Measurements from ENCODE around the gene TMEM181. TPM values are rescaled to one million over a fixed set of nuclear protein-coding genes. Genes with fewer than 3 reads are reported as not detected.
"Not testable (repeated sequence)": the region's sequence is repeated elsewhere in the genome, so short reads cannot be mapped to it uniquely, and the experiment has no call there.

TMEM181 gene
- total RNA-seq, 3 donors from 2014 or later = 17.0 to 29.3 (median 28.5) TPM

- H3K27ac ChIP-seq = peak overlapping the region; percentile 9 to 99
- TF ChIP-seq POLR2A (IDR thresholded peaks at IDR 0.05) = no peak
- TF ChIP-seq CTCF (IDR thresholded peaks at IDR 0.05) = no peak
- TF ChIP-seq POLR2AphosphoS5 (IDR thresholded peaks at IDR 0.05) = no peak
These were observed 86.4 kb downstream of the TMEM181 start for GRCh38 chr6:158646023-158646910.

GRCh38 chr6:158647501-158647900 lies 87.6 kb downstream of the TMEM181 start:
- Histone ChIP-seq H3K4me3 (no peak overlapping the region), H3K36me3 (no peaks in the 10 kb centered on the region), H3K27me3 (no peaks in the 10 kb centered on the region), H3K4me1 (peaks cover 4 to 5% of the 10 kb centered on the region in 2 donors), H3K9me3 (no peaks in the 10 kb centered on the region), H3K27ac (no peak overlapping the region)
- intact Hi-C loops (cut with DNase I; ENCODE audit: low total_unique reads) = no loop called here
- TF ChIP-seq POLR2AphosphoS5 (IDR thresholded peaks at IDR 0.05) = no peak
- TF ChIP-seq POLR2A (IDR thresholded peaks at IDR 0.05) = no peak
- TF ChIP-seq CTCF (IDR thresholded peaks at IDR 0.05) = no peak
- no peak for DNase-seq (ENCODE audit: low spot score in 2 of 2)

More at GRCh38 chr6:158646023-158646910, 86.4 kb downstream of the TMEM181 start:
- no peaks in the 10 kb centered on the region for H3K27me3 ChIP-seq
- H3K4me3 ChIP-seq = no peak overlapping the region
- intact Hi-C loops (cut with DNase I; ENCODE audit: low total_unique reads) = no loop called here
- H3K9me3 ChIP-seq = no peaks in the 10 kb centered on the region
- H3K4me1 ChIP-seq = peaks cover 4 to 11% of the 10 kb centered on the region in 2 donors
- no peaks in the 10 kb centered on the region for H3K36me3 ChIP-seq
- no peak for DNase-seq (ENCODE audit: low spot score in 2 of 2)

- Histone ChIP-seq H3K4me3 (no peak overlapping the region), H3K36me3 (no peaks in the 10 kb centered on the region), H3K27me3 (no peaks in the 10 kb centered on the region), H3K4me1 (no peaks in the 10 kb centered on the region), H3K9me3 (no peaks in the 10 kb centered on the region), H3K27ac (peak overlapping the region in 1 of 2 donors; percentile 5)
- DNase-seq (ENCODE audit: low spot score in 2 of 2) = no peak
- intact Hi-C loops (cut with DNase I; ENCODE audit: low total_unique reads) = no loop called here
- no peak for TF ChIP-seq POLR2A (IDR thresholded peaks at IDR 0.05)
- no peak for TF ChIP-seq POLR2AphosphoS5 (IDR thresholded peaks at IDR 0.05)
- no peak for TF ChIP-seq CTCF (IDR thresholded peaks at IDR 0.05)
These were observed 88.8 kb downstream of the TMEM181 start for GRCh38 chr6:158648682-158649131.

GRCh38 chr6:158649289-158650143 lies 89.6 kb downstream of the TMEM181 start, which contains the start of gene SYTL3:
SYTL3 (plus strand) TSS chr6:158650054; CDS start chr6:158663269, 13,215 bp downstream.
- Histone ChIP-seq H3K4me3 (no peak within 1 kb of the TSS), H3K27ac (peak within 1 kb of the TSS; percentile 5 to 23), H3K4me1 (no peaks in the 10 kb centered on the region), H3K9me3 (no peaks in the 10 kb centered on the region), H3K27me3 (no peaks in the 10 kb centered on the region), H3K36me3 (no peaks in the 10 kb centered on the region)
- TF ChIP-seq POLR2A (IDR thresholded peaks at IDR 0.05) (no peak), POLR2AphosphoS5 (IDR thresholded peaks at IDR 0.05) (no peak), CTCF (IDR thresholded peaks at IDR 0.05) (no peak)
- no peak for DNase-seq (ENCODE audit: low spot score in 2 of 2)
- intact Hi-C loops (cut with DNase I; ENCODE audit: low total_unique reads) = no loop called here

- H3K27me3 ChIP-seq; H3K9me3 ChIP-seq; H3K4me1 ChIP-seq; H3K36me3 ChIP-seq; intact Hi-C loops (cut with DNase I; ENCODE audit: low total_unique reads); H3K4me3 ChIP-seq; DNase-seq (ENCODE audit: low spot score in 2 of 2); H3K27ac ChIP-seq: not testable (repeated sequence)
These were observed 92.3 kb downstream of the TMEM181 start for GRCh38 chr6:158651981-158652737.

Measured in breast epithelium (tissue), 4 donors.